IMR-90 (cell line): Measurements from ENCODE around the gene CNTFR. TPM values are rescaled to one million over a fixed set of nuclear protein-coding genes. Genes with fewer than 3 reads are reported as not detected.

Experiments used
- ATAC-seq: fragments of 200-7000 bp; cut with Tn5 transposase; 2 replicates; pipeline ENCODE4 v1.9.1; 2020; ENCODE audit warnings: low read depth, mild to moderate bottlenecking, moderate library complexity
- BruUV-seq: library from RNA; stranded (reverse); fragments of 400-500 nt; replicated peaks from 2 replicates; lab custom pipeline; 2021; lab: Mats Ljungman, UMichigan
- CTCF ChIA-PET: fragments of 300-600 bp; formaldehyde crosslinking; extraction: SDS; loops from one replicate; lab custom pipeline; 2021; ENCODE audit warnings: antibody characterized with exemption; lab: Yijun Ruan, JAX
- POLR2A ChIA-PET: fragments of 300-600 bp; sonication (Branson Sonifier 250); formaldehyde crosslinking; loops from one replicate; lab custom pipeline; 2022; ENCODE audit warnings: antibody characterized with exemption; ENCODE audit not compliant: unreplicated experiment; lab: Charles Lee
- DNase-seq: peaks from one replicate; pipeline ENCODE4 v3.0.0; 2013
- H2AFZ ChIP-seq: replicated peaks from 2 replicates; pipeline ENCODE3; 2013; ENCODE audit warnings: low read length, mild to moderate bottlenecking; ENCODE audit not compliant: poor library complexity
- H2AK5ac ChIP-seq: 2 replicates; pipeline ENCODE4 v1.6.1; 2013; ENCODE audit warnings: low read depth, low read length, inconsistent platforms
- H2AK9ac ChIP-seq: replicated peaks from 2 replicates; pipeline ENCODE3; 2013; ENCODE audit warnings: mild to moderate bottlenecking, low read depth, low read length, moderate library complexity; ENCODE audit not compliant: poor library complexity
- H2BK120ac ChIP-seq: 2 replicates; pipeline ENCODE4 v1.6.1; 2013; ENCODE audit warnings: low read depth, low read length, inconsistent platforms
- H2BK15ac ChIP-seq: 3 replicates; pipeline ENCODE4 v1.6.1; 2013; ENCODE audit warnings: low read depth, low read length, inconsistent platforms
- H2BK20ac ChIP-seq: 2 replicates; pipeline ENCODE4 v1.6.1; 2013; ENCODE audit warnings: low read depth, mild to moderate bottlenecking, inconsistent platforms, low read length, moderate library complexity
- H2BK5ac ChIP-seq: 2 replicates; pipeline ENCODE4 v1.6.1; 2013; ENCODE audit warnings: mild to moderate bottlenecking, low read depth, low read length, inconsistent platforms; ENCODE audit not compliant: poor library complexity, severe bottlenecking
- H3K14ac ChIP-seq: replicated peaks from 2 replicates; pipeline ENCODE4 v1.6.1; 2013; ENCODE audit warnings: low read depth, low read length, inconsistent platforms
- H3K18ac ChIP-seq: 2 replicates; pipeline ENCODE4 v1.6.1; 2013; ENCODE audit warnings: low read depth, low read length, control low read depth
- H3K23ac ChIP-seq: 2 replicates; pipeline ENCODE4 v1.6.1; 2013; ENCODE audit warnings: low read depth, low read length, inconsistent platforms
- H3K27ac ChIP-seq: 2 replicates; pipeline ENCODE4 v1.5.1; 2013; ENCODE audit warnings: mild to moderate bottlenecking, control low read depth, low read length; ENCODE audit not compliant: insufficient read depth
- H3K27me3 ChIP-seq: 2 replicates; pipeline ENCODE4 v1.6.1; 2013; ENCODE audit warnings: low read length; ENCODE audit not compliant: control insufficient read depth, insufficient read depth
- H3K36me3 ChIP-seq: 2 replicates; pipeline ENCODE4 v1.6.1; 2013; ENCODE audit warnings: low read length, mixed read lengths; ENCODE audit not compliant: control insufficient read depth, insufficient read depth
- H3K4ac ChIP-seq: 2 replicates; pipeline ENCODE4 v1.6.1; 2013; ENCODE audit warnings: low read depth, low read length, inconsistent platforms
- H3K4me1 ChIP-seq: 2 replicates; pipeline ENCODE4 v1.6.1; 2013; ENCODE audit warnings: low read length, mixed read lengths; ENCODE audit not compliant: control insufficient read depth, insufficient read depth
- H3K4me2 ChIP-seq: 2 replicates; pipeline ENCODE4 v1.6.1; 2013; ENCODE audit warnings: low read depth, mild to moderate bottlenecking, control low read depth, low read length, moderate library complexity
- H3K4me3 ChIP-seq: 2 replicates; pipeline ENCODE4 v1.5.1; 2013; ENCODE audit warnings: low read depth, mild to moderate bottlenecking, control low read depth, low read length, moderate library complexity; ENCODE audit not compliant: insufficient read depth
- H3K56ac ChIP-seq: 2 replicates; pipeline ENCODE4 v1.6.1; 2013; ENCODE audit warnings: low read length, inconsistent platforms; ENCODE audit not compliant: insufficient read depth; ENCODE audit errors: extremely low read depth
- H3K79me1 ChIP-seq, 2 experiments: 2 replicates each; pipeline ENCODE4 v1.6.1; 2013; ENCODE audit warnings: low read length in 2 of 2, inconsistent platforms in 1 of 2, low read depth in 1 of 2
- H3K9ac ChIP-seq: 2 replicates; pipeline ENCODE4 v1.6.1; 2013; ENCODE audit warnings: low read depth, low read length, control low read depth
- H3K9me1 ChIP-seq: 2 replicates; pipeline ENCODE4 v1.6.1; 2013; ENCODE audit warnings: low read length, inconsistent platforms; ENCODE audit not compliant: insufficient read depth
- H3K9me3 ChIP-seq: 2 replicates; pipeline ENCODE4 v1.6.1; 2013; ENCODE audit warnings: low read length; ENCODE audit not compliant: control insufficient read depth, insufficient read depth
- H4K20me1 ChIP-seq: 2 replicates; pipeline ENCODE4 v1.6.1; 2013; ENCODE audit warnings: low read length, inconsistent platforms; ENCODE audit not compliant: insufficient read depth
- H4K5ac ChIP-seq: 2 replicates; pipeline ENCODE4 v1.6.1; 2013; ENCODE audit warnings: mild to moderate bottlenecking, low read depth, low read length, control low read depth
- H4K8ac ChIP-seq, 2 experiments: 2 replicates each; pipeline ENCODE4 v1.6.1; 2013; ENCODE audit warnings: low read depth in 2 of 2, low read length in 2 of 2, control low read depth in 1 of 2, inconsistent platforms in 1 of 2
- H4K91ac ChIP-seq: 2 replicates; pipeline ENCODE4 v1.6.1; 2013; ENCODE audit warnings: low read depth, low read length, inconsistent platforms; ENCODE audit not compliant: insufficient read depth
- CEBPB ChIP-seq: IDR thresholded peaks from 2 replicates; pipeline ENCODE4 v1.6.1; 2012; ENCODE audit warnings: low read depth, low read length, improper control_type of control experiment
- CHD1 ChIP-seq: IDR thresholded peaks from 2 replicates; pipeline ENCODE4 v1.6.1; 2012; ENCODE audit warnings: low read depth, low read length, improper control_type of control experiment
- FOS ChIP-seq: fragments of 150-350 bp; IDR thresholded peaks from 2 replicates; pipeline ENCODE4 v1.6.1; 2016; ENCODE audit warnings: low read depth, low read length
- MAFK ChIP-seq: IDR thresholded peaks from 2 replicates; pipeline ENCODE4 v1.6.1; 2012; ENCODE audit warnings: low read depth, low read length, improper control_type of control experiment
- RCOR1 ChIP-seq: IDR thresholded peaks from 2 replicates; pipeline ENCODE4 v1.6.1; 2012; ENCODE audit warnings: mild to moderate bottlenecking, low read length, improper control_type of control experiment; ENCODE audit not compliant: insufficient replicate concordance
- WGBS, 2 experiments: methylation state at CpG; one replicate each; pipeline versions ENCODE4 v1.1.5 to v1.1.7; 2013; ENCODE audit warnings: missing lambda C conversion rate in 2 of 2; ENCODE audit not compliant: insufficient read length in 1 of 2; ENCODE audit errors: extremely low coverage in 2 of 2; 5-methylcytosine and 5-hydroxymethylcytosine counted together
- dilution Hi-C: fragments of 300-500 bp; cut with HindIII; formaldehyde crosslinking; loops from one replicate; pipeline ENCODE4 v1.14.3; 2018; ENCODE audit warnings: low sequenced_read_pairs; ENCODE audit not compliant: unreplicated experiment
- in situ Hi-C: fragments of 300-500 bp; cut with MboI; formaldehyde crosslinking; loops from 3 replicates; pipeline ENCODE4 v1.14.3; 2019; ENCODE audit warnings: low sequenced_read_pairs, inconsistent platforms, mixed read lengths
- intact Hi-C: fragments of 100-400 bp; cut with micrococcal nuclease; formaldehyde crosslinking; loops from 2 replicates; pipeline ENCODE4 v1.10.0; 2022
- polyA plus RNA-seq, 3 experiments: library from polyadenylated mRNA; depleted of rRNA; stranded (reverse); fragments of >200 nt; gene quantifications; 2 replicates each; pipeline ENCODE4 v1.2.3, GENCODE V29; 2012; ENCODE audit warnings: low replicate concordance in 1 of 3
- total RNA-seq: library from RNA; depleted of rRNA; stranded (reverse); fragments of >200 nt; gene quantifications from 2 replicates; pipeline ENCODE4 v1.2.3, GENCODE V29; 2012
- TF ChIP-seq, protein P1 (sequence below): fragments of 150-350 bp; IDR thresholded peaks from 2 replicates; pipeline ENCODE4 v1.6.1; 2016; ENCODE audit warnings: low read depth, mild to moderate bottlenecking, low read length, moderate library complexity, borderline replicate concordance

The CNTFR gene
- total and polyA plus RNA-seq, 2 of the 4 experiments (the other 2 are of a cell fraction) = not detected

DNA sequence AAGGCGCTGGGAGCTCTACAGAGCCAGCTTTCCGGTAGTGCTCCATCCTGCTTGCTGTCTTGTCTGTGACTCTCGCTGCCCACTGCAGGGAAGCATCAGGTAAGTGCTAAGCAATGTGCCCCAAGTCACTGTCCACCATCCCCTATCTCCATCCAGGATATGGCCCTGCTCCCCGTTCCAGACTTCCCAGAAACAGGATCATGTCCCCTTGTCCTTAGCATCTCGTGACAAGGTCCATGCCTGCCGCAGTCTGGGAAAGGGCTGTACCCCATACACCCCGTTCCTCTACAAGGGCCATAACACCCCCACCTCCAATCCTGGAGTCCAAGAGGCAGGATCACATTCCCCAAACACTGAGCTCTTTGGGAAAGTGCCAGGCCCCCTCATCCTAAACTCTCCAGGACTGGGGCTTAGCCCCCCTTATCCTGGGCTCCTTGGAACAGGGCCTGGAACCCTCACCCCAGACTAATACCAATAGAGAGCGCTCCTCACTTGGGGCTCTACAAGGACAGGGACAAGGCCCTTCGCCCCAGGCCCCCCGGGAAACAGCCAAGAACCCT is 21.8 kb upstream of the CNTFR start:
- Histone ChIP-seq H3K14ac (peak overlapping the region; percentile 98), H3K56ac (peak overlapping the region; percentile 80; the same call in 1 of the 2 replicates), H3K4me1 (peaks cover 6% of the 10 kb centered on the region; the same call in 1 of the 2 replicates), H4K20me1 (no peaks in the 10 kb centered on the region), H3K79me1 (peaks cover 8 to 18% of the 10 kb centered on the region in 2 experiments; a peak in 3 of 4 replicates), H2AFZ (peak overlapping the region; percentile 97), H3K9me1 (peaks cover 12% of the 10 kb centered on the region), H3K18ac (peak overlapping the region; percentile 65), H4K91ac (peak overlapping the region; percentile 78), H2AK5ac (peak overlapping the region; percentile 75), H2AK9ac (peak overlapping the region; percentile 90), H3K9me3 (no peaks in the 10 kb centered on the region), H2BK20ac (no peak overlapping the region), H3K4me3 (peak overlapping the region; percentile 69), H3K36me3 (peaks cover 12% of the 10 kb centered on the region), H3K27me3 (peaks cover 2% of the 10 kb centered on the region), H3K27ac (peak overlapping the region; percentile 74), H2BK5ac (peak overlapping the region; percentile 66), H3K4ac (peak overlapping the region; percentile 94), H4K8ac (peak overlapping the region; percentile 92 to 99), H3K23ac (peak overlapping the region; percentile 90), H4K5ac (peak overlapping the region; percentile 74), H2BK15ac (no peak overlapping the region), H3K4me2 (peak overlapping the region; percentile 87), H2BK120ac (0 out of 2 replicates have a peak overlapping the region, but pooled peaks have one; percentile 44), H3K9ac (peak overlapping the region; percentile 92)
- POLR2A ChIA-PET = interaction anchor here (0.6 kb wide), 1 partner anchor 1926 kb away, joined by 4 read pairs; no protein-coding TSS in a partner anchor
- TF ChIP-seq, protein P1, sequence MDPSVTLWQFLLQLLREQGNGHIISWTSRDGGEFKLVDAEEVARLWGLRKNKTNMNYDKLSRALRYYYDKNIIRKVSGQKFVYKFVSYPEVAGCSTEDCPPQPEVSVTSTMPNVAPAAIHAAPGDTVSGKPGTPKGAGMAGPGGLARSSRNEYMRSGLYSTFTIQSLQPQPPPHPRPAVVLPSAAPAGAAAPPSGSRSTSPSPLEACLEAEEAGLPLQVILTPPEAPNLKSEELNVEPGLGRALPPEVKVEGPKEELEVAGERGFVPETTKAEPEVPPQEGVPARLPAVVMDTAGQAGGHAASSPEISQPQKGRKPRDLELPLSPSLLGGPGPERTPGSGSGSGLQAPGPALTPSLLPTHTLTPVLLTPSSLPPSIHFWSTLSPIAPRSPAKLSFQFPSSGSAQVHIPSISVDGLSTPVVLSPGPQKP = no peak
- TF ChIP-seq RCOR1 = no peak
- no peak for TF ChIP-seq CEBPB
- no peak for TF ChIP-seq MAFK
- no peak for TF ChIP-seq FOS
- TF ChIP-seq CHD1 = no peak
- in situ Hi-C loops (no loop called here), intact Hi-C loops (no loop called here), dilution Hi-C loops (no loop called here)
- CTCF ChIA-PET = no interaction called here
- BruUV-seq = no TSS peak
- DNase-seq = no peak
- ATAC-seq = peak; percentile 38
- 48% methylated on average over 5 of the region's 10 CpGs; no CpG with 5 or more reads in 1 of the 2 experiments for WGBS, 2 experiments
